Activated CD4-positive, alpha-beta T cell treated with anti-CD3 and anti-CD28 coated beads, Interleukin-2, amount 10 ng/mL, durations not matched to agents 24 days and 14 days (primary cell): ENCODE results near the gene LHFPL3. TPM values are rescaled to one million over a fixed set of nuclear protein-coding genes. Genes with fewer than 3 reads are reported as not detected.

Experiments
- DNase-seq: peaks from one replicate; pipeline ENCODE4 v3.0.0; 2022
- H3K27ac Mint-ChIP-seq: one replicate; pipeline ENCODE4 v1.8.0; 2022; ENCODE audit warnings: mild to moderate bottlenecking, mixed read lengths
- H3K27me3 Mint-ChIP-seq: one replicate; pipeline ENCODE4 v1.8.0; 2022; ENCODE audit warnings: mixed read lengths
- H3K36me3 Mint-ChIP-seq: one replicate; pipeline ENCODE4 v1.8.0; 2022; ENCODE audit warnings: low read depth, mild to moderate bottlenecking, mixed read lengths
- H3K4me1 Mint-ChIP-seq: one replicate; pipeline ENCODE4 v1.8.0; 2021; ENCODE audit warnings: mixed read lengths
- H3K4me3 Mint-ChIP-seq: one replicate; pipeline ENCODE4 v1.8.0; 2022; ENCODE audit warnings: mild to moderate bottlenecking, moderate library complexity, mixed read lengths
- H3K9me3 Mint-ChIP-seq: one replicate; pipeline ENCODE4 v1.8.0; 2021; ENCODE audit warnings: mixed read lengths
- intact Hi-C: fragments of 100-400 bp; cut with micrococcal nuclease; formaldehyde crosslinking; loops from one replicate; pipeline ENCODE4 v1.15.1; 2023
- total RNA-seq: library from RNA; stranded (reverse); gene quantifications from 2 replicates; pipeline ENCODE4 v1.2.3, GENCODE V29; 2022

The LHFPL3 gene
- total RNA-seq, 1 donor from 2014 or later: not detected

GRCh38 chr7:104894726-104895521, 566.5 kb downstream of the LHFPL3 start:
- H3K36me3 Mint-ChIP-seq: no peaks in the 10 kb centered on the region
- intact Hi-C loops: no loop called here
- peaks cover 4% of the 10 kb centered on the region for H3K27me3 Mint-ChIP-seq
- H3K4me3 Mint-ChIP-seq: no peak overlapping the region
- DNase-seq: no peak
- no peak overlapping the region for H3K27ac Mint-ChIP-seq
- no peaks in the 10 kb centered on the region for H3K9me3 Mint-ChIP-seq
- H3K4me1 Mint-ChIP-seq: peaks cover 6% of the 10 kb centered on the region

- Mint-ChIP-seq H3K27ac (no peak overlapping the region), H3K27me3 (peaks cover 4% of the 10 kb centered on the region), H3K4me3 (no peak overlapping the region), H3K36me3 (no peaks in the 10 kb centered on the region), H3K4me1 (peaks cover 6% of the 10 kb centered on the region), H3K9me3 (no peaks in the 10 kb centered on the region)
- intact Hi-C loops: no loop called here
- no peak for DNase-seq
Measured at GRCh38 chr7:104895522-104896236, 567.3 kb downstream of the LHFPL3 start.

- Mint-ChIP-seq H3K4me3 (no peak overlapping the region), H3K27me3 (peaks cover 4% of the 10 kb centered on the region), H3K27ac (no peak overlapping the region), H3K4me1 (peaks cover 6% of the 10 kb centered on the region), H3K36me3 (no peaks in the 10 kb centered on the region), H3K9me3 (no peaks in the 10 kb centered on the region)
- DNase-seq: no peak
- intact Hi-C loops: no loop called here
Measured at GRCh38 chr7:104898434-104898833, 570.0 kb downstream of the LHFPL3 start.

DNA sequence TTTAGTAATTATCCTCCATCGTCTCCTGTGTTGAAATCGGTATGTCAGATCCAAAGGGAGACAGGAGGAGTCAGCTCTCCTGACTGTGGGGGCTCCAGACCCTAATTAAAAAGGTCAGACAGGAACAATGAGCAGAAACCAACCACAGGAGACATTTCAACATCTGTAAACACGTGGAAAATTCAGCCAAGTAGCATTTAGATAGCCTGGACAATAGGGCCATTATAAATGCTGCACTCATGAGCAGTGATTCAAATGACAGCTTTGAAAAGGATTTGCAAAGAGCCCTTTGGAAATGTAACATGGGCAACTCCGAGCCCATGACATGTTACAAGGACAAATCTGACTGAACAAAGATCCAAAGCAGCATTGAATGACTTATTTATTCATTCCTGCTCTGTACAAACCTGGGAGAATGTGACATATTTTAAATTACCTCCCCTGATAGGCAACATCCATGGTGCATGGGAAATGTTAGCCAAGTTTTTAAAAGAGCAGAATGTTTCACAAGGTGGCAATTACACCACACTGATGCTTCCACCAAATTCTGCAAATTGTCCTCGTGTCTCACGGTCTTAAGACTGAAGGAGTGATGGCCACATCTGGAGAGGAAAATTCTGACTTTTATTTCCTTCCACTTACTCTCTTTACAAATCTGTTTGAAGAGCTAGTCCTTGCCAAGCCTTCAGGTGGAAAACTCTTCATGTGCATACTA, 572.3 kb downstream of the LHFPL3 start:
- Mint-ChIP-seq H3K4me1 (peaks cover 6% of the 10 kb centered on the region), H3K4me3 (no peak overlapping the region), H3K9me3 (no peaks in the 10 kb centered on the region), H3K36me3 (no peaks in the 10 kb centered on the region), H3K27ac (no peak overlapping the region), H3K27me3 (peaks cover 7% of the 10 kb centered on the region)
- DNase-seq: no peak
- intact Hi-C loops: no loop called here

DNA sequence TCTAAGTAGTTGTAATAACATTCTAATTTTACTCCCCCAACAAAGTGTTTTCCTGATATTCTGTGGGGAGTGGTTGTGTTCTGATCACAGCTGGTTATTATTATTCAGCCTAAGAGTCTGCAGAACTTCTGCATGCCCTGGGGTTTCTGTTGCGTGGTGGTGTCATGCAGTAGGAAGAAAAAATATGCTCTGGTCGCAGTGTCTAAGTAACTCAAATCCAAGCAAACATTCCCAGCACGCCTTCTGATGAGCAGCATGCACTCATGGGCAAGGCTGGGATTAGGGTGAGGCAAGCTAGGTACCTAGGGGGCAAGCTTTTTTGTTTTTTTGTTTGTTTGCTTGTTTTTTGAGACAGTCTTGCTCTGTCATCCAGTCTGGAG, 572.8 kb downstream of the LHFPL3 start:
- intact Hi-C loops: no loop called here
- no peak for DNase-seq
- no peak overlapping the region for H3K27ac Mint-ChIP-seq
- peaks cover 6% of the 10 kb centered on the region for H3K4me1 Mint-ChIP-seq
- H3K36me3 Mint-ChIP-seq: no peaks in the 10 kb centered on the region
- H3K27me3 Mint-ChIP-seq: peaks cover 11% of the 10 kb centered on the region
- H3K9me3 Mint-ChIP-seq: no peaks in the 10 kb centered on the region
- H3K4me3 Mint-ChIP-seq: no peak overlapping the region

DNA sequence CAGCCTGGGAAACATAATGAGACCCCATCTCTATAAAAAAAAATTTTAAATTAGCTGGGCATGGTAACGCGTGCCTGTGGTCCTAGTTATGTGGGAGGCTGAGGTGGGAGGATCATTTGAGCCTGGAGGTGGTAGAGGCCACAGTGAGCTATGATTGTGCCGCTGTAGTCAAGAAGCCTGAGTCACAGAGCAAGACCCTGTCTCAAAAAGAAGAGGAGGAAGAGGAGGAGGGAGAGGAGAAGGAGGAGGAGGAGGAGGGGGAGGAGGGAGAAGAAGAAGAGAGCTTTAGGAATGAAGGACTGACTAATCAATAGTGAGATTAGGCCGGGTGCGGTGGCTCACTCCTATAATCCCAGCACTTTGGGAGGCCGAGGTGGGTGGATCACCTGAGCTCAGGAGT, 573.8 kb downstream of the LHFPL3 start:
- no peak for DNase-seq
- Mint-ChIP-seq H3K27me3 (peaks cover 15% of the 10 kb centered on the region), H3K4me1 (peaks cover 4% of the 10 kb centered on the region), H3K36me3 (no peaks in the 10 kb centered on the region), H3K9me3 (no peaks in the 10 kb centered on the region), H3K27ac (no peak overlapping the region), H3K4me3 (no peak overlapping the region)
- intact Hi-C loops: no loop called here

- H3K4me3 Mint-ChIP-seq: no peak overlapping the region
- no peak for DNase-seq
- H3K36me3 Mint-ChIP-seq: no peaks in the 10 kb centered on the region
- peaks cover 18% of the 10 kb centered on the region for H3K27me3 Mint-ChIP-seq
- H3K27ac Mint-ChIP-seq: no peak overlapping the region
- no peaks in the 10 kb centered on the region for H3K9me3 Mint-ChIP-seq
- H3K4me1 Mint-ChIP-seq: peaks cover 1% of the 10 kb centered on the region
- intact Hi-C loops: no loop called here
Measured at GRCh38 chr7:104903044-104903443, 574.6 kb downstream of the LHFPL3 start.

- DNase-seq: no peak
- Mint-ChIP-seq H3K27ac (no peak overlapping the region), H3K36me3 (no peaks in the 10 kb centered on the region), H3K4me3 (no peak overlapping the region), H3K9me3 (no peaks in the 10 kb centered on the region), H3K4me1 (peaks cover 1% of the 10 kb centered on the region), H3K27me3 (peaks cover 21% of the 10 kb centered on the region)
- intact Hi-C loops: no loop called here
Measured at GRCh38 chr7:104903846-104904245, 575.4 kb downstream of the LHFPL3 start.

DNA sequence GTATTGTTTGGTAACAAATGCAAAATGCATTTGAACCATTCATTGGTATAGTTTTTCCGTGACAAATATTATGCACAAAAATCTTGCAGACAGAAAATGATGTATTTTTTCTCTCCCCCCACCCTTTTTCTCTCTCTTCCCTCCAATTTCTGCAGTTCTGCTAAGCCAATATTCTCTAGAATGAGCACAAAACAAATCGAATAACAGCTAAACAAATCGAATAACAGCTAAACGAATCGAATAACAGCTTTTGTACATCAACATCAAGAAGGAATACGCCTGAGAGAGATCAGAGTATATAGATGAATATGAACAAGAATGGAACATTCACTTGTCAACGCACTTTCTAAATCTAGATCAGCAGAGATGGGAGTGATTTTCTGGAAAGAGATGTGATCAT, 577.6 kb downstream of the LHFPL3 start:
- Mint-ChIP-seq H3K36me3 (no peaks in the 10 kb centered on the region), H3K4me3 (no peak overlapping the region), H3K27ac (no peak overlapping the region), H3K4me1 (no peaks in the 10 kb centered on the region), H3K9me3 (no peaks in the 10 kb centered on the region), H3K27me3 (peaks cover 22% of the 10 kb centered on the region)
- intact Hi-C loops: no loop called here
- DNase-seq: no peak

DNA sequence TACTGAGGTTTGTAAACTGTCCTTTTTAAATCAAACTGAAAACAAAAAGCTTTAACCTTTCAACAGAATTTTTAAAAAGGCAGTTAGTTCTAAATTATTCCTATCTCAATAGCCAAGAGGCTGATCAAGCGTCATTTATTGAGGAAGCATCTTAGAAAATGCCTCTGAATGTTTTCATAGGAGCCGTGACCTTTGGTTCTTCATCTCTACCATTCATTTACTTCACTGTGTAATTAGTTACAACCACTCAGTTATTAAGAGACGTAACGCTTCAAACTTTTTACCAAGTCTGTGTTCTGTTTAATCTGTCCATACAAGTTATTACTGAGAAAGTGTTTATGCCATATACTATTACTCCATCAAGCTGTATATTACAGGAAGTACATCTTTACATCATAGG, 578.2 kb downstream of the LHFPL3 start:
- intact Hi-C loops: no loop called here
- Mint-ChIP-seq H3K27ac (no peak overlapping the region), H3K9me3 (no peaks in the 10 kb centered on the region), H3K27me3 (peaks cover 24% of the 10 kb centered on the region), H3K36me3 (no peaks in the 10 kb centered on the region), H3K4me1 (no peaks in the 10 kb centered on the region), H3K4me3 (no peak overlapping the region)
- no peak for DNase-seq

GRCh38 chr7:104908636-104909035, 580.2 kb downstream of the LHFPL3 start:
- no peaks in the 10 kb centered on the region for H3K4me1 Mint-ChIP-seq

DNA sequence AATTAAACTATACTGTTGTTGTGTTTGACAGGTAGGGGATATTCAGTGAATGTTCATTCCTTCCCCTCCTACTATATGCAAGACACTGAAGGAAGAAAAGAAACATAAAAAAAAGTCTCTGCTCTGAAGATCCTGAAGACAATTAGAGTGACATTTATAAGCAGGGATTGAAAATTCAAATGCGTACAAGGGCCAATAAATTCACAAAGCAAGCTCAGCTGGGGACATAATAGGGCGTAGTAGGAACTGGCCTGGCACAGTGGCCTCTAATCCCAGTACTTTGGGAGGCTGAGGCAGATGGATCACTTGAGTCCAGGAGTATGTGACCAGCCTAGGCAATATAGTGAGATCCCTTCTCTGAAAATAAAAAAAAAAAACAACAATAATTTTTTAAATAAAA, 580.7 kb downstream of the LHFPL3 start:
- no peak for DNase-seq
- H3K4me1 Mint-ChIP-seq: no peaks in the 10 kb centered on the region
- no peak overlapping the region for H3K27ac Mint-ChIP-seq
- H3K27me3 Mint-ChIP-seq: peaks cover 27% of the 10 kb centered on the region
- intact Hi-C loops: no loop called here
- H3K9me3 Mint-ChIP-seq: no peaks in the 10 kb centered on the region
- no peaks in the 10 kb centered on the region for H3K36me3 Mint-ChIP-seq
- H3K4me3 Mint-ChIP-seq: no peak overlapping the region

More at GRCh38 chr7:104908636-104909035, 580.2 kb downstream of the LHFPL3 start:
- H3K9me3 Mint-ChIP-seq: no peaks in the 10 kb centered on the region
- DNase-seq: no peak
- H3K36me3 Mint-ChIP-seq: no peaks in the 10 kb centered on the region
- H3K27ac Mint-ChIP-seq: no peak overlapping the region
- no peak overlapping the region for H3K4me3 Mint-ChIP-seq
- intact Hi-C loops: no loop called here
- H3K27me3 Mint-ChIP-seq: peaks cover 27% of the 10 kb centered on the region

DNA sequence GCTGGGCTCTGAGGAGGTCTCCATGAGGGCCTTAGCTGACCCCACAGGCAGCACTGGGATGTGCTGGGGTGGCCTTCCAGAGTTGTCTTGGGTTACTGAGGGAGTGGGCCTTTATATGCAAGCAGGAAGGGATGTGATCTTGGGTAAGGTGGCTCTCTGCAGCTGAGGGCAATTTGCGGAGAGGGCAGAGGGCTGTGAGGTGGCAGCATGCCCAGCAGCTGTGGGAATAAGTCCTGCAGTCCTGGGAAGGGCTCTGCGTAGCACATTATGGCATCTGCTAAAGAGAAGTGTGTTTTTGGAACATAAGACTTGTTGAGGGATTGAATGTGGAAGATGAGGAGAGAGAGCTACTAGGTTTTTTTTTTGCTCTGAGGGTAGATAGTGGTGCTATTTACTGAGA, 586.0 kb downstream of the LHFPL3 start:
- intact Hi-C loops: loop anchor here (10.0 kb wide), 1 partner anchor 280 kb away; no protein-coding TSS in a partner anchor
- Mint-ChIP-seq H3K36me3 (no peaks in the 10 kb centered on the region), H3K27ac (no peak overlapping the region), H3K9me3 (no peaks in the 10 kb centered on the region), H3K4me3 (no peak overlapping the region), H3K27me3 (peaks cover 29% of the 10 kb centered on the region), H3K4me1 (no peaks in the 10 kb centered on the region)
- no peak for DNase-seq

GRCh38 chr7:104921596-104921995, 593.2 kb downstream of the LHFPL3 start:
- Mint-ChIP-seq H3K9me3 (no peaks in the 10 kb centered on the region), H3K36me3 (no peaks in the 10 kb centered on the region), H3K4me3 (no peak overlapping the region), H3K4me1 (peaks cover 4% of the 10 kb centered on the region), H3K27ac (no peak overlapping the region), H3K27me3 (peaks cover 8% of the 10 kb centered on the region)
- intact Hi-C loops: loop anchor here (5.0 to 10.0 kb wide), 2 partner anchors 416 to 513 kb away; no protein-coding TSS in a partner anchor
- no peak for DNase-seq
